Retinal pigment epithelial cell (primary cell): ENCODE results near the gene SF3B1.
A peak's percentile ranks its signal among the peaks of the same experiment; 100 is the strongest.
"Not testable (repeated sequence)": the region's sequence is repeated elsewhere in the genome, so short reads cannot be mapped to it uniquely, and the experiment has no call there.

Source experiments
- DNase-seq: peaks from one replicate; pipeline ENCODE4 v3.0.0-alpha.2; 2010; ENCODE audit warnings: low read depth
- H3K4me3 ChIP-seq: 2 replicates; pipeline ENCODE4 v1.5.1; 2011; ENCODE audit warnings: mild to moderate bottlenecking, low read length, control low read depth, moderate library complexity
- TF ChIP-seq, protein P1 (sequence below): conservative IDR thresholded peaks from 2 replicates; pipeline ENCODE4 v1.5.1; 2011; ENCODE audit warnings: low read depth, low read length, control low read depth, inconsistent platforms

Gene SF3B1

DNA sequence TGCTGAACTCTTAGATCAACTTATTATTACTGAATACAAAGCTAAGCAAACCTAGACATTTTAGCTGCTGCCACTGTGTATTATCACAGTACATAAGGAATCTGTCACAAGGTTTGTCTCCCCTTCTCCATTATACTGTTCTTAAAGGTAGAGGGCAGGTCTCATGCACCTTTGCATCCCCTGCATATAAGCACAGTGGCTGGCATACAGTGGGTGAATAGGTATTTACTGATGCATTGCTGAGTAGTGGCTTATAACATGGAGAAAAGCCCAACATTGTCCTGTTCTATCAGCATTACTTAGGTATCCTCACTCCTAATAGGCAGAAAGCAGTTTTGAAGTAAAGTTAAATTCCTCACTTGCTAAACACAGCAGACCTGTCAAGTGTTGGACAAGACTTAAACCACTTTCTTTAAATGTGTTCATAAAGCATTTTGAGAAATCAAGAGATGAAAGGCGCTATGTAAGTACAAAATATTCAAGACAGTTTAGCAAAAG, 43.6 kb downstream of the SF3B1 start:
- DNase-seq: no peak
- TF ChIP-seq, protein P1, sequence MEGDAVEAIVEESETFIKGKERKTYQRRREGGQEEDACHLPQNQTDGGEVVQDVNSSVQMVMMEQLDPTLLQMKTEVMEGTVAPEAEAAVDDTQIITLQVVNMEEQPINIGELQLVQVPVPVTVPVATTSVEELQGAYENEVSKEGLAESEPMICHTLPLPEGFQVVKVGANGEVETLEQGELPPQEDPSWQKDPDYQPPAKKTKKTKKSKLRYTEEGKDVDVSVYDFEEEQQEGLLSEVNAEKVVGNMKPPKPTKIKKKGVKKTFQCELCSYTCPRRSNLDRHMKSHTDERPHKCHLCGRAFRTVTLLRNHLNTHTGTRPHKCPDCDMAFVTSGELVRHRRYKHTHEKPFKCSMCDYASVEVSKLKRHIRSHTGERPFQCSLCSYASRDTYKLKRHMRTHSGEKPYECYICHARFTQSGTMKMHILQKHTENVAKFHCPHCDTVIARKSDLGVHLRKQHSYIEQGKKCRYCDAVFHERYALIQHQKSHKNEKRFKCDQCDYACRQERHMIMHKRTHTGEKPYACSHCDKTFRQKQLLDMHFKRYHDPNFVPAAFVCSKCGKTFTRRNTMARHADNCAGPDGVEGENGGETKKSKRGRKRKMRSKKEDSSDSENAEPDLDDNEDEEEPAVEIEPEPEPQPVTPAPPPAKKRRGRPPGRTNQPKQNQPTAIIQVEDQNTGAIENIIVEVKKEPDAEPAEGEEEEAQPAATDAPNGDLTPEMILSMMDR: no peak

DNA sequence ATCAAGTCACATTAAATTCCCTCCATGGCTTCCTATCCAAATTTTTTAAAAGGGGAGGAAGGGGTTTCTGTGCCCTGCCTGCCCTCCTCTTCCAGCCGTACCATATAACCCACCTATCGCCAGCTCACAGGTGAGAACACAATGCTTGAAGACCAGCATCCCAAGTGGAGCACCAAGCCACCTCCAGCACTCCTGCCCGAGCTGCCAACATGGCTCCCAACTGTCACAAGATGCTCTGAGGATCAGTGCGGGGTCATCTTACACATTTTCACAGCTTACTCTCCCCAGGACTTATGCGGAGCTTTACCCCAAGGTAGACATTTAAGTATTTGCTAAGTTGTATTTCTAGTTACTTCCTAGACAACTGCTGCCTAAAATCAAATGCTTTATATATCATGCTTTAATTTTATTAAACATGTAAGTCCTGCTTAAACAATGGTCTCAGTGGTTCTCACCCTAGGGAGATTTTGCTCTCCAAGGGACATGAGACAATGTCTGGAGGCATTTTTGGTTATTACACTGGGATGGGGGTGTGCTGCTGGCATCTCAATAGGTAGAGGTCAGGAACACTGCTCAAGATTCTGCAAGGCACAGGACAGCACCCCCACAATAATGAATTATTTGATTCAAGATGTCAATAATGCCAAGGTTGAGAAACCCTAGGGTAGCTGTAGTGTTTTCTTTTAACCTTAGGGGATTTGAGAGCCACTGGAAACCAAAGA, 45.8 kb downstream of the SF3B1 start:
- TF ChIP-seq, protein P1: no peak
- DNase-seq: no peak
- H3K4me3 ChIP-seq: no peak overlapping the region

More for the DNA sequence above, 43.6 kb downstream of the SF3B1 start:
- H3K4me3 ChIP-seq: no peak overlapping the region

DNA sequence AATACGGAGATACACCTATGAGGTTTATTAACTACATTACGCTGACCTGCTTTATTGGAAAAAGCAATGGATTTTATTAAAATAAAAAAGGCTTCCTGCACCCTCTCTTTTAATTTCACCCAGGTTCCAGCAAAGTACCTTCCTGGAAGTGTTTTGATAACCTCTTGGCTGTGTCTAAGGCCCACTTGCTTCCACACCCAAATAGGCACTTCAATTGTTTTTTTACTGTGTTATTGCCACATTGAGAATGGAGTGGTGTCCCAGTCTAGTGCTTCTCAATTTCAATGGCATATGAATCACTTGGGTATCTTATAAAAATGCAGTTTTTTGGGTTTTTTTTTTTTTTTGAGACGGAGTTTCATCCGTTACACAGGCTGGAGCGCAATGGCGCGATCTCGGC, 47.6 kb downstream of the SF3B1 start:
- TF ChIP-seq, protein P1: no peak
- H3K4me3 ChIP-seq: no peak overlapping the region
- DNase-seq: no peak

DNA sequence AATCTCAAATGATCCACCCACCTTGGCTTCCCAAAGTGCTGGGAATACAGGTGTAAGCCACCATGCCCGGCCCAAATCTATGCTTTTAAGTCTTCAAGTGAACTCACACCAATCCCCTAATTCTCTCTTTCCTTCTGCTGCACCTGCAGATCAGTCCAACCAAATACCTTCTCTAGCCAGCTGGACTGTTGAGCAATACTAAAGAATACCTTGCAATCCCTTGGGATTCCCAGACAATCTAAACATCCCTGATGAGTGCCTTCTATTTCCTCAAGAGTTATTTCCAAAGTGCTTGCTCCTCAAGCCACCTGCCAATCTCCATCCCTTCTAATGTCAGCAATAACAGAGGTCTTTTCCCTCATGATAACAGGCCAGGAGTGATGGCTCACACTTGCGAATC, 48.6 kb downstream of the SF3B1 start:
- TF ChIP-seq, protein P1: no peak
- DNase-seq: no peak
- no peak overlapping the region for H3K4me3 ChIP-seq

DNA sequence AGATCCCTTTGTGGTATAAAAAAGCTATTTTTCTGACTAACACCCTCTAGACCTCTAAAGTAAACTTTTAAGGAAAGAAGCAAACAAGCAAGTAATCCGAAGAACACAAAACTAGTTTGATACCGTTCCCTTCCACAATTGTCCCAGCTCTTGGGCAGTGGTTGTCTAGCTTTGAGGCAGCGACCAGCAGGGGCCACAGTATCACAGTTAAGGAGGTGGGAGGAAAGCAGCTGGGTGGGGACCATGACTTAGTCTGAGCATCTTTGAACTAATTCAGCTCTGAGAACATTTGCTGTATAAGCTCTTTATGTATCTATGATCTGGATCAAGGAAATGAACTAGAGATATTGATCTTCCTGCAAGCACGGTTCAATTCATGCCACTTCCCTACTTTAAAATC, 51.0 kb downstream of the SF3B1 start:
- TF ChIP-seq, protein P1: peak; percentile 6
- DNase-seq: no peak
- no peak overlapping the region for H3K4me3 ChIP-seq

DNA sequence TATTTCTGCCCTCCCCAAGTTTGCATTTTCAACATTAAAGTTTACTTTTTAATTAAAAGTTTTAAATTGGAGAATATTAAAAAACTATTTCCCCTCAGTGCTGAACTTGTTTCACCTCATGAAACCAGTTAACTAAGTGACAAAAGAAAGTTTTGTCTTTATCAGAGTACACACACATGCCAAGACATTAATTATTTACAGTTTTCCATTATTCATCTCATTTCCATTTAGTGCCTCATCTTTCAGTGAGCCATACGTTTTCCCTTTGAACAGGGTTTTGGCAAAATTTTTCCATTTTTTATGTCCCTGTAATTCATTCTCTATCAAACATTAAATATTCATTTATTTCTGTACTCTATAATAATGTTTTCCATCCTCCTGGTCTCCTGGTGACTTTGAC, 53.2 kb downstream of the SF3B1 start:
- DNase-seq: no peak
- TF ChIP-seq, protein P1: no peak
- H3K4me3 ChIP-seq: no peak overlapping the region

DNA sequence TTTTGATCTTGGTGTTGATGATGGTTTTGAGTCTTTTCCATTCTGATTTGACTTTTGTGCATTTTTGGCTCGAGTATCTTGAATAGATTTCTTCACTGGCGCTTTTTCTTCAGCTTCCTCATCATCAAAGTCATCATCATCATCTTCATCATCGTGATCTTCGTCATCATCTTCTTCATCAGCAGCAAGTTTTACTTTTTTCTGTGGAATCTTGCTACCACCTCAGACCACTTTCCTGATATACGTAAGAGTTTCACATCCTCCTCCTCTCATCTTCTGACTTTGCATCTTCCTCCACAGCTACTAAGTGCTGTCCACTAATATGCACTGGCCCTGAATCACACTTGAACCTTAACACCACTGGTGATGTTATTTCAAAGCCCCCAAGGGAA, 54.9 kb downstream of the SF3B1 start:
- not testable (repeated sequence) for H3K4me3 ChIP-seq, DNase-seq

DNA sequence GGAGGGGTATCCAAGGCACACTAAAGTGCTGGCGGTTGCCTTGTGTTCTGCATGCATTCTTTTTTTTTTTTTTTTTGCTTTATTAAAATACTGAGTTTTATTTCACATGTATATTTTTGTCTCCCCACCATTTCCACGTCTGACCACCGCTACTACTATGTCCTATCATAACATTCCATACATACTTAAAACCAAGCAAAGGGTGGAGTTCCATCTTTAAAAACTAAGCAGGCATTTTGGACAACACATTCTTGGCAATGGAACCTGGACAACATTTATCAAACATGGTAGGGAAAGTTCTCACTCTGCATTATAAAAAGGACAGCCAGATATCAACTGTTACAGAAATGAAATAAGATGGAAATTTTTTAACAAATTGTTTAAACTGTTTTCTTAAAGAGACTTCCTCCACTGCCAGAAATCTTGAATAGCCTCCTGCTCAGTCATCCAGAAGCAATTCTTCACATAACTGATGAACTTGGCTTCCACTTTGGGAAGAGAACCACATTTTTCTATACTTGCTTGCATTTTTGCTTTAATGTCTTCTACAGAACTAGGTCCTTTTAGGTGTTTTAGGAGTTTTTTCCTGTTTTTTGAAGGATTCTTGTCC, 55.4 kb downstream of the SF3B1 start:
- H3K4me3 ChIP-seq, DNase-seq: not testable (repeated sequence)
